Activated naive CD4-positive, alpha-beta T cell treated with Interleukin-2 at 50 U/mL for 16 hours (primary cell): ENCODE results near the gene RAPSN.

Experiments used
- DNase-seq: peaks from one replicate; pipeline ENCODE4 v3.0.0-alpha.2; 2020

RAPSN gene

DNA sequence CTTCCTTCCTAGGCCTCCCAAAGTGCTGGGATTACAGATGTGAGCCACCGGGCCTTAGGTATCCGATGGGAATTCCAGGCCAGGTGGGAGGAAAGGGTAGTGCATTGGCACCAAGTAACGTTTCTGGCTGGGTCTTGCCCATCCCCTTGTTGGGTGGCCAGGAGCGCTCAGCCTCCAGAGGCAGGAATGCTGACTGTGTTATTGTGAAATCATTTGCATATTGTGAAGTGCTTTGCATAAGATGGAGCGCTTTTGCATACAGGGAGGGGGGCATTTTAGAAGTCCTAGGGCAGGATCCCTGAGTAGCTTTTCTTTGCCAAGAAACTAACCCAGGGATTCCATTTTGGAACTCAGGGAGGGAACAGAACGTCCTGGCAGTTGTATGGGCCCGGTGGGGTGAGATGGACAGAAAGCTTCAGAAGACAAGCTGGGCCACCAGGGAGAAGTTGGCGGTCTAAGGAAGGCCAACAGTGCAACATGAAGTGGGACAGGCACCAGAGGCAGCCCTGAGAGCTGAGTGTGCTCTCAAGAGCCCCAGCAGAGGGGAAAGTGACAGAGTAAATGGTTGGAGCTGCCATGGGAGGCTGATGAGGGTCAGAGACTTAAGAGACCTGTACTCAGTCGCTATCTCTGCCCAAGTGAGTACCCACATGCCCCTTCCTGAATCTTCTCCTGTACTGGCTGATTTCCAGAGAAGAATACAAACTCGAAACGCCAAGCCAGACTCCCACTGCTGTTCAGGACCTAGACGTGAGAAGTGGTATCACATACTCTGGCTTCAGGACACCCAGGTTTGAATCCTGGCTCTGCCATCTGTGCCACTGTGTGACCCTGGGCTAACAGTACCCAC is 41.8 kb downstream of the RAPSN start:
- DNase-seq: no peak

- no peak for DNase-seq
Observed at GRCh38 chr11:47403571-47403970, 45.4 kb downstream of the RAPSN start.

DNA sequence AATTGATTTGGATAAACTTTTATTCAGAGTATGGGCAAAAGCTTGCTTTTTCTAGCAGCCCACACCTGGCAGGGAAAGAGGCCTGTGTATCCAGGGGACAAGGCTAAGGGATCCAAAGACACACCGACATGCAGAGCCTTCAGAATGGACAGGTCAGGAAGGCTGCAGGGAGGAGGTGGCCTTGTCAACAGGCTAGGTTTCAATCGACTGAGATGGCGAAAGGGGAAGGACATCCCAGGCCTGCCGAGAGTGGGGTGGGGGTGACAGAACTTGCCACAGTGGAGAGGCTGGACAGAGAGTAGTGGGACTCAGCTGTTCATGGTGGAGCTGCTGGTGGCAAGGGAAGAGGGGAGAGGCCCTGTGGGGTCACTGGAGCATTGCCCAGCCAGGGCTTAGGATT is 45.8 kb downstream of the RAPSN start:
- no peak for DNase-seq

DNA sequence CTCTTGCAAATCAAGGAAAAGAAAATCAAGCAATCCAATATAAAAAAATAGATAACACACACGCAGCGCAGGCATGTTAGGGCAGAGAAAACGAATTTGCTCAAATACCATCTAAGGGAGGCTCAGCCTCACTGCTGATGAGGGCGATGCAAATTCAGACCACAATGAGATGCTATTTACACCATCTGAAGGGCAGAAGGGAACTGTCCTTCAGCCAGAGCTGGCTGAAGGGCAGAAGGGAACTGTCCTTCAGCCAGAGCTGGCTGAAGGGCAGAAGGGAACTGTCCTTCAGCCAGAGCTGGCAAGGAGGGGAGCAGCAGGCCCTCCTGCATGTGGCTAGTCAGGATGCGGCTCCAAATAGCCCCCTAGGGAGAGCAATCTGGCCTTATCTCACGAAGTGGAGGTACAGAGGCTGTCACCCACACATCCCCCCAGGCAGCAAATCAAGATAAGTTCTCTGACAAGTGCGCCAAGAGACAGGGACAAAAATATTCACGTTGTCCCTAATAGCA is 48.1 kb downstream of the RAPSN start:
- DNase-seq: no peak

GRCh38 chr11:47399860-47400767 is 48.8 kb downstream of the RAPSN start:
- peak; percentile 34 for DNase-seq

DNA sequence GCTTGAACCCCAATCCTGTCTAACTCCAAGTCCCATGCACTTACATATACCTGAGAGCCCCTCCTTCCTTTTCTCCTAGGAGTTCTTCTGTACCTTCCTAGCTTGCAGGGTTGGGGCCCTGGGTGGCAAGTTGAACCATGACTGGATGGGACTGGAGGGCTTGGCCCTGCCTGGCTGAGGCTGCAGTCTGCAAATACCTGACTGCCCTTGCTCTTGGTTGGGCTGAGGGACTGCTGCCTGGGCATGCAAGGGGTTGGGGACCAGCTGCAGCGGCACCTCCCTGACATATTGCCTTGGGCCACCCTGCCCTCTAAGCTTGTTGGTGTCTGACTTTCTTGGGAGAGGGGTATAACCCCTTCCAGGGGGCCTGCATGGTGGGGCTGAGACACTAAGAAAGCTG is 50.4 kb downstream of the RAPSN start:
- DNase-seq: no peak

GRCh38 chr11:47398011-47398410 is 50.9 kb downstream of the RAPSN start:
- DNase-seq: no peak

DNA sequence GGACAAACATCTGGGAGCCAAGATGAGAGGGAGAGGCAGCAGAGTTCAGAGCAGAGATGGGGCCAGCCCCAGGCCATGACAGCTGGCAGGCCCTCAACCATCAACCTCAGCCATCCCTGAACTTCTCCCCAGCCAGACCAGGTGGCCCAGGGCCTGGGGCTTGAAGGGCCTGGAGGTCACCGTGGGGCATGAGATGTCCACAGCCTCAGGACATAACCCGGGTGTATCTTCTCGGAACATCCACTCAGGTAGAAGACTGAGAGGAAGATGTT is 53.0 kb downstream of the RAPSN start:
- DNase-seq: no peak

- DNase-seq: no peak
Observed at GRCh38 chr11:47395223-47396048, 53.5 kb downstream of the RAPSN start.

GRCh38 chr11:47394322-47395222 is 54.4 kb downstream of the RAPSN start:
- DNase-seq: peak; percentile 67

DNA sequence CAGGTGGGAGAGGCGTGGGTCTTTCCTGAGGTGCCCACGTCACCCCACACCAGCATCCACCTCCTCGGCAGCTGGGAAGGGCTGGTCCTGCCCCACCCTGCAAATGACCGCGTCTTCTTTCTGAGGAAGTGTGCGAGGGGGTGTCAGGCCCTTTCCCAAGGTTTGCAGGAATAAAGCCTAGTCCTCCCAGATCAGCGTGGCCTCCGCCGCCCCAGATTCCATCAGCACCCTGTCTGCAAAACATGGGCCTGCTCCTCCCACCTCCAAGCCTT is 55.0 kb downstream of the RAPSN start:
- DNase-seq: no peak

- no peak for DNase-seq
Observed at GRCh38 chr11:47393163-47394049, 55.5 kb downstream of the RAPSN start.

- no peak for DNase-seq
Observed at GRCh38 chr11:47392546-47393162, 56.3 kb downstream of the RAPSN start.

DNA sequence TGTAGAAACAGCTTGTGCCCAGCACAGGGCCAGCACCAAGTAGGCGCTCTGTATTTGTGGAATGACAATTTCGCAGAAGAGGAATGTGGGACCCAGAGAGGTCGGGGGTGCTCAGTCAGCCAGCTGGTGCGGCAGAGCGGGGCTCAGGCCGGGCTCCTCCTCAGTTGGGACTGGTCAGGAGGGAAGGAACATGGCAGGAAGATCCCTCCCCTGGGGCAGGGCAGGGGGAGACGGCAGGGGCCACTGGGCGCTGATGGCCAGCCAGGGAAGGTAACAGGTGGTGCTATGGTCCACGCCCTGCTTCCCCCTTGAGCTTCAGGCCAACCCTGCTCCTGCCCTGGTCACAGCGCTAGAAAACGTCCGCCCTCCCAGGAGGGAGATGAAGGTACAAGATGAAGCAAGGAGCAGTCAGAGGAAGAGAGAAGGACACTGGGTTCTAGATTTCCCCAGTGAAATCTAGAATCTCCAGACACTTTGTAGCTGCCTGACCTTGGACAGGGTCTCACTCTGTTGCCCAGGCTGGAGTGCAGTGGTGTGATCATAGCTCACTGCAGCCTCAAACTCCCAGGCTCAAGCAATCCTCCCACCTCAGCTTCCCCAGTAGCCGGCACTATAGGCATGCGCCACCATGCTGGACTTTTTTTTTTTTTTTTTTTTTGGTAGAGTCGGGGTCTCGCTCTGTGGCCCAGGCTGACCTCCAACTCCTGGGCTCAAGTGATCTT is 57.1 kb downstream of the RAPSN start:
- no peak for DNase-seq

- no peak for DNase-seq
Observed at GRCh38 chr11:47391077-47391583, 57.8 kb downstream of the RAPSN start.

DNA sequence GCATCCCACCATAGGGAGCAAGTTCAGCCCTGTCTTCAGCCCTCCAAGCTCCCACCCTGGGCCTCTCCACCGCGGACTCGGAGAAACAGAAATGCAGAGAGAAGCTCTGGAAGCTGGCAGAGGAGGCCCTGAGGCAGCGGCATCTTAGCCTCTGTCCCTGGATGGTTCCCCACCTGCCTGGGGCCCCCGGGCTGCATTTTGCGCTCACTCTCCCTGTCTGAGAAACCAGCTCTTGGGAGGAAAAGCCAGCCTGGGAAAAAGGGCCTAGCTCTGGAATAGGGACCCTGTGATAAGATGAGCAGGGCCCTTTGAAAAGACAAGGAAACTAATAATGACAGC is 58.5 kb downstream of the RAPSN start:
- no peak for DNase-seq

- no peak for DNase-seq
Observed at GRCh38 chr11:47389577-47390421, 59.1 kb downstream of the RAPSN start.

- no peak for DNase-seq
Observed at GRCh38 chr11:47388697-47389576, 60.0 kb downstream of the RAPSN start.
